ENCODE measurements around the gene TM4SF1.

DNA sequence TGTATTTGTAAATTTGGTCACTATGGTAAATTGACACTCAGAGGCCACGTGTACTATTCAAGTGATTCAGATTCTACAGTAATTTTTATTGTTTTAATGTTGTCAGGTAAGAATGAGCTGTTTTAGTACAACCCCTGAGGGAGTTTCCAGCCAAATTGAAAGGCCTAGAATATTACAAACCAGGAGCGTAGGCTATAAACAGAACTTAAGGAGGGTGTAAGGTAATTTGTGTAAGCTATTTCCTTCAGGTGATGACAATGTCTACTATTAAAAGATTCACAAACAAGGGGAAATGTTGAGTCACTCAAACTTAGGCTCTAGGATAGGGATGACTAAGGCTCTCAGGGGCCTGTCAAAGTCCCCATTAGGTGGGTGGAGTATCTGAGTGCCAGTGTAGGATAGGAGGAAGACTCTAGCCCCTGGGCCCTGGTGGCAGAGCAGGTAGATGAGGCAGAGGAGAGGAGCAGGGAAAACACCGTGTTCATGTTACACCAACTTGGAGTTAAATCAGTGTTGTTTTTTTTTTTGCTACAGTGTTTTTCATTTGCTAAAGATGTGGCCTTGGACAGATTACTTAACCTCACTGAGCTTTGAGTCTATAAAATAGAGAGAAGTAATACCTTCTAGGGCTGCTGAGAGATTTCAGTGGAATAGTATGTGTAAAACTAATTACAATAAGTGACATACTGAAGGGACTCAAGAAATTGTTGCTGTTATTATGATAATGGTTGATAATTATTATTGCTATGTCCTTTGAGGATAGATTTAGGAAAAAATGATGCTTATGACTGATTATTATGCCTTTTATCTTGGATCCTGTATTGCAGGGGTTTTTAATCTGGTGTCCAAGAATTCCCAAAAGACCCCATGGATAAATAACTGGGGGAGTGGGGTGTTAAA is 10.3 kb downstream of the TM4SF1 start:
- TF ChIP-seq CTCF (optimal IDR thresholded peaks at IDR 0.05 in 1 of 3, IDR thresholded peaks at IDR 0.05 in 1 of 3, conservative IDR thresholded peaks at IDR 0.05 in 1 of 3; ENCODE audit: extremely low read depth in 1 of 3, insufficient read depth in 2 of 3, low read length in 3 of 3) (no peak), EZH2 (IDR thresholded peaks at IDR 0.05; ENCODE audit: low read length) (no peak)

Measured in keratinocyte (primary cell).